HG02943 (cell line): ENCODE results near the gene TSFM.
"Not testable (repeated sequence)": the region's sequence is repeated elsewhere in the genome, so short reads cannot be mapped to it uniquely, and the experiment has no call there.

ENCODE experiments used
- ATAC-seq: cut with Tn5 transposase; IDR thresholded peaks from one replicate; pipeline ENCODE4 v1.9.1; 2021; ENCODE audit warnings: mild to moderate bottlenecking, low read depth, moderate library complexity; ENCODE audit not compliant: unreplicated experiment

TSFM gene

DNA sequence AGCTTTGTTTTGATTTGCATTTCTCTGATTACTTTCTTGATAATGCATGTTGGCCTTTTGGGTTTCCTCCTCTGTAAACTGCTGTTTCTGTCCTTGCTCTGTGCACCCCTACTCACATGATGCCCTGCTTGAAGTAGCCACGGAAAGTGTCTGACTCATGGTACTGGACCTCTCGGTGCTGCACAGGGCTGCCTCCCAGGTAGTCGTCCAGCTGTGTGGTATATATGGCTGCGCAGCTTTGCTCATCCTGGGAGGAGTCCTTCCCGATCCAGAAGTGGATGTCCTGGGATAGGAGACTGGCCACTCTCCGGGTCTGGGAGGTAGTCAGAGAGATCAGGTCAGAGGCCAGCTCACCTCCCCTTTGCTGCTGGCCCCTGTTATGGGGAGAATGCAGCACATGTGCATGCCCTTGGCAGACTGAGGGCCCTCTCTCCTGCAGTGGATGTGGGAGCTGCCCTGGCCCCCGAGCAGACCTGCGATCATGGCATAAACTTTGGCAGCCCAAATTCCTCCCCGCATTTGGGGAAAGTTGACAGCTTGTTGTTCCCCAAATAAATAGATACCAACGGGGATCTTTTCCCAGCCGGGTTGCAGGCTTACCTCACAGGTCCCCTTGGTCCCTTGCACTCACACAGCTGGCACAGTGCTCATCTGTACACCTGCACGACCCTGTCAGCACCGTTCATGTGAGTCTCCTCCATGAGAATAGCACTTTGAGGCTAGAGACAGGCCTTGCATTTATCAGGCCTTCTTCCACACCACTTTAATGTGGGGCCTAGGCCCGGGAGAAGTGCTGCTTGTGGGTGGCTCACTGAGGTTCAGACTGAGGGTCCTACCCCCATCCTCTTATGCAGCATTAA lies 30.8 kb downstream of the TSFM start:
- ATAC-seq = no peak

DNA sequence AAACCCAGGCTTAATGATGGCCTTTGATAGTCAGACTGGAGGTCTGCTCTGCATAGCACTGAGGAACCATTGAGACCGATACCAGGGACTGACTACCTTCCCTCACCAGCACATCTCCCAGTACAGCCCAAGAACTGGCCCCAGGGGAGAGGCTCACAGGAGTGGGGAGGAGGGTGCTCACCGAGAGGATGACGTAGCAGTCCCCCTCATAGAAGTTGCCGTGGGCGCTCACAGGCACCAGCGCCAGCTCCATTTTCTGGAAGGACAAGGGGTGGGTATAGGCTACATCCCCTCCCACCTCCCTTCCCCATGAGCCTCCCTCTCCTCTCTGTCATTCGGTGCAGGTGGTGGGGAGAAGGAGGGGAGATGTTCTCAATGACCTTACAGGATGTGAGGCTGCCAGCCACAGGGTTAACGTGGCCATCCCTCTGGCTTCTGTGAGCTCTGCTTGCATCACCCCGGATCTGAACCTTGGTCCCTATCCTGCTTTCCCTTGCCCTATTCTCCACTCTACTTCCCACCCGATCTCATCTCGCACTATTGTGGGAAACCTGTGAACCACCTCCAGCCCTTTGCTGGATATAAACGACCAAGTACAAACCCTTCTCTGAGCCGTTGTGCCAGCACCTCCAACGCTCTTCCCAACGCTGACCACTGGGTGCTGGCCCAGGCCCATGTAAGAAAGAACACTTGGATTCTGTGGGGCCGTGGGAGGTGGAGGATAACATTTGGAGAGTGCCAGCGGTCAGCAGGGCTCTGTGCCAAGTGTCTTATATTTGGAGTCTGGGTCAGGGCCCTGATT lies 31.6 kb downstream of the TSFM start:
- ATAC-seq = no peak

DNA sequence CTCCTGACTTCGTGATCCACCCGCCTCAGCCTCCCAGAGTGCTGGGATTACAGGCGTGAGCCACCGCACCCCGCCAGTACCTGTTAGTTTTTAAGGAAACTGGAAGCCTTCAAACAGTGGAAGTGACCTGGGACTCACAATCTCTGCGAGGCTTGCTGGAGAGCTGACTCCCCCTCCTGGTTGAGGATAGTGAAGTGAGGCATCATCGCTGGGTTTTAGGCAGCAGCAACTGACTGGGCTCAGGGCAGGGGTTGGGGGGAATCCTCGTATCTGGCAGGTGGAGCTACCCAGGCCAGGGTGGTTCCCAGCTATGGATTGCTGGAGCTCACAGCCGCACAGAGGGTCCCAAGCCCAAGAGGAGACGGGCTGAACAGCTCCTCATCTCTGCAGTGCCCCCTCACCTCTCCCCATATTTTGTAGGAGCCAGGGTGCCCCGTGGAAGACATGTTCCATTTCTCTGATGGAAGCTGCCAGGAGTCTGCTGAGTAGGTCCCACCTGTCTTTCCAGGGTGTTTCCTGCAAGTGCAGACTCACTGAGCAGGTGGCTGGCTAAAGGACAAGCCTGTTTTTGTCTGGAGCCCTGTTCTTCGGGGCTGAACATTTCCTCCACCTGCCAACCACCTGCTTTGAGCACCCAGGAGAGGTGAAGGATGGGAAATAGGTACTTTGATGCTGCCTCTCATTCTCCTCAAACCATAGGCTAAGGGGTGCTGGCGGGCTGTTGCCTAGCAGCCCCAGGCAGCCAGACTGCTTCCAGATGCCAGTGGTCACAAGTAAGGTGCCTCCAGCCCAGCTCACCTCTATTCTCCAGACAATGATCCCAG lies 32.8 kb downstream of the TSFM start:
- no peak for ATAC-seq

GRCh38 chr12:57816001-57816854 lies 33.6 kb downstream of the TSFM start:
- ATAC-seq = no peak

DNA sequence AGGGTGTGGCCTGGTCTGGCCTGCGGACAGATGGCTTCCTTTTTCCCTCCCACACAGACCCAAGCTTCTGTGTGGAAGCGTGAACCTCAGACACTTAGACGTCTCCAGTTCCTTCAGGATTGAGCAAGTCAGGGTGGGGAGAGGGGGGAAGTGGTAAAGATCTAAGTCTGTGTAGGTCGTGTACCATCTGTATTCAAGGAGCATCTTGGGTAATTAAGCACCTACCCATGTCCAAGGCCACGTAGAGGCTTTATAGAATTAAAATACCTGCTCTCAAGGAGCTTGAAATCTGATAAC lies 34.2 kb downstream of the TSFM start:
- ATAC-seq = no peak

DNA sequence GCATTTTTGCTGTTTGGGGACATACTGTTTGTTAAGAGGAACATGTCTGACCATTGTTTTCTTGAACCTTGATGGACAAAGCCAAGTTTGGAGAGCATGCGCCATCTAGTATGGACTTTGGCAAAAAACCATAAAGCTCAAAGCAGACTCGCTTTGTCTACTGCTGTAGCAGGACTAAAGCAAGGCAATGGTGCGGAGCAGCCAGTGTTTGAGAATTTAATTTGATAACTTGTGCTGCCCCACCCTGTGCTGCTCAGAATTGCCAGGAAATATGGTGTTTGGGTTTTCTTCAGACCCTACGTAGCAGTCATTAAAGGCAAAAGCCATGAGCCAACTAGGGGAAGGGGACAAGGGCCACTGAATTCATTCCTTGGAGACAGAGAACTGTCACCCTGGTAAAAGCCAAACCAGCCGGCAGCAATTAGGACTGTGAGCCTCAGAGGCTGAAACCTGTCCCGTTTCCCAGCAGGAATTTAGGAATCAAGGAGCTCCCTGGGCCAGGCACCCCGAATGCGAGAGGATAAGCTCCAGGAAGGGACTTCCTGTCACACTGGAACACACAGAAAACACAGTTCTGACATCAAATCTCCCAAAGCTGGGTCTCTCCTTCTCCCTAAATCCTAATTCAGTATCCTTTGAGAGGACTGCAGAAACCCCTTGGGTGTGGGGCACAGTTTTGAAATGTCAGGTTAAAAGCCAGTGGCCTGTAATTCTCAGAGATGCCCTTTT lies 34.8 kb downstream of the TSFM start:
- no peak for ATAC-seq

DNA sequence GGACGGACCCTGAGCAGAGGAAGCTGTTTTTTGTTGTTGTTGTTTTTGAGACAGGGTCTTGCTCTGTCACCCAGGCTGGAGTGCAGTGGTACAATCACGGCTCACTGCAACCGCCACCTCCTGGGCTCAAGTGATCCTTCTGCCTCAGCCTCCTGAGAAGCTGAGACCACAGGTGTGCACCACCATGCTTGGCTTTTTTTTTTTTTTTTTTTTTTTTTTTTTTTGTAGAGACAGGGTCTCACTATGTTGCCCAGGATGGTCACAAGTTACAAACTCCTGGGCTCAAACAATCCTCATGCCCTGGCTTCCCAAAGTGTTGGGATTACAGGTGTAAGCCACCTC lies 35.4 kb downstream of the TSFM start:
- ATAC-seq = not testable (repeated sequence)

- ATAC-seq = not testable (repeated sequence)
Measured at GRCh38 chr12:57820119-57820518, 37.5 kb downstream of the TSFM start.

GRCh38 chr12:57821015-57821414 lies 38.4 kb downstream of the TSFM start:
- ATAC-seq = not testable (repeated sequence)

DNA sequence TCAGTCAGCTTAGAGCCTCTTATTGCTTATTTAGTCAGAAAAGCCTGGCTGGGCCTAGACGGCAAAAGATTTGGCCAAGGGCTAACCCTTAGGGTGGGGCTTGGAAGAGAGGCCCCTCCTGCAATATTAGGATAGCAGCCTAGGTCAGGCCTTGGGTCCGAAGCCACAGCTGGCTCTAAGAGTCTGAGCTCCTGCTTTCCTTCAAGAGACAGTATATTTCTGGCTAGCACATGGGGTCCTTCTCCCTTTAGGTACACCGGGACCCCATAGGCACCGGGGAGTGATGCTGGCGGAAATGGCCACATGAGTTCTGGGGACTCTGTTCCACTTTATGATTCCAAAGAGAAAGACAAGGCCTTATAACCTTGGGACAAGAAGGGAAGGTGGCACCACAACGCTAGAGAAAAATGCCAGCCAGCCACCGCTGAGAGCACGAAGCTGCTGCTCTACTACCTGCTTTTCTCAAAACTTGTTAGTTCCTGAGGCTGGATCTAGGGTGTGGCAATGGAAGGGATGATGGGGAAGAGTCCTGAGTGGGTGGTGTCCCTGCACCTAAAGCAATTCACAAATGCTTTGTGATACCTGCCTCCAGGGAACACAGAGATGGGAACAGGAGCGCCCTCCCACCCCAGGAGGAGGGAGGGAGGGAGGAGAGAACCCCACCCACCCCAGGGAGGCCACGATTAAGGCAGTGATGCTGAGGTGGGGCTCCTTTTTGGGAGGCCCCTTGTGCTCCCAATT lies 39.1 kb downstream of the TSFM start:
- no peak for ATAC-seq

DNA sequence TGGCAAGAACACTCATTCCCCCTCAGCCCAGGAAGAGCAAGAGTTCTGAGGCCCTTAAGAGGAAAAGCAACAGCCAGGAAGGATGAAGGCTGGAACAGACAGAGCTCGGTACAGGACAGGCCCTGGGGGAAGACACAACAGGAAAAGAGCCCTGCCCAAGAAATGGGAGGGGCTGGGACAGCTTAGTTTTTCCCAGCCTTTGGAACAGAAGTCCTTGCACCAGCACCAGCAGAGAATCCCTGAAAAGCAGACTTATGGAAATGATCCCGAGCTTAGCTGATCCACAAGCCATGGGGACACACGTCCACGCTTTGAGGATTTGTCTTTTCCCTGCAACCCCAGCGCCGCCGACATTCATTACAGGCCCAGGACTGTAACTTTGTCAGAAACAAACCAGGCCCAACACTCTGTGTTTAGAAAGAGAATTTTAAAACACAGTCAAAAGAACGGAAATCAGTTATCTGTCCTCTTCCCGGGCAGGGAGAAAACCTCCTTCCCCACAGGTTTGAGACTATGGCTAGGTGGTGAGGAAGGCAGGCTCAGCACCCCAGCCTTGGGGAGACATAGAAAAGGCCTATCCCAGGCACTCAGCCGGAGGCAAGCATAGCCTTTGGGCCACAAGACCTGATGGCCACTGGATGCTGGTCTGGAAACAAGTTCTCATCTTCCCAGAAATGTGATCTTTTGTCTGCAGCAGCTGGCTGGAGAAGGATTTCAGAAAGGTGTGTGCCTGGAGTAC lies 40.0 kb downstream of the TSFM start:
- ATAC-seq = no peak

- no peak for ATAC-seq
Measured at GRCh38 chr12:57823131-57823907, 40.7 kb downstream of the TSFM start.

GRCh38 chr12:57823908-57824640 lies 41.5 kb downstream of the TSFM start:
- ATAC-seq = no peak

- ATAC-seq = no peak
Measured at GRCh38 chr12:57825451-57825850, 42.9 kb downstream of the TSFM start.

GRCh38 chr12:57826400-57826799 lies 43.8 kb downstream of the TSFM start:
- ATAC-seq = no peak

DNA sequence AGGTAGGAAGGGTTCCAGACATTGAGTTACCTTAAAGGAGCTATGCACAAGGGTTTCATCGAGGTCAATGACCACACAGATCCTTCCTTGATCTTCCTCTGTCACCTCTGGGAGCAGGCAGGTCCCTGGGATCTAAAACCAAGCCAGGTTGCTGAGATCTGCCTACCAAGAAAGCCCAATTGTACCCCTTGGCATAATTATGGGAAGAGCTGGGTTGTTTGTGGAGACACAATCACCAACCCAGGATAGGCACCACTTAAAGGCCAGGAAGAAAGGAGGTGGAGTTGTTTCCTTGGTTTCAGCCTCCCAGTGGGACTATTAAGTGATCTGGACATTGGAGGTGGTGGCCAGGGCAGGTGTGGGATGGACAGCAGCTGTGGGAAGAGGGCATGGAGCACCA lies 44.4 kb downstream of the TSFM start:
- no peak for ATAC-seq
